HepG2 (cell line): ENCODE results near the gene SLC35B2. TPM values are rescaled to one million over a fixed set of nuclear protein-coding genes. Genes with fewer than 3 reads are reported as not detected.
A peak's percentile ranks its signal among the peaks of the same experiment; 100 is the strongest.

Experiments used
- AHDC1 ChIP-seq: sonication (generic); formaldehyde crosslinking; IDR thresholded peaks from 2 replicates; pipeline ENCODE4 v1.5.1; 2020; ENCODE audit warnings: mild to moderate bottlenecking, missing genetic modification reagents, borderline replicate concordance
- ARNT2 ChIP-seq: sonication (generic); formaldehyde crosslinking; IDR thresholded peaks from 2 replicates; pipeline ENCODE4 v1.8.0; 2022; ENCODE audit warnings: mild to moderate bottlenecking, low read depth, missing genetic modification reagents, moderate library complexity
- HHEX ChIP-seq: IDR thresholded peaks from 2 replicates; pipeline ENCODE4 v1.6.1; 2016; ENCODE audit warnings: control low read depth
- RBM39 ChIP-seq: fragments of 200-400 bp; formaldehyde crosslinking; IDR thresholded peaks from one replicate; pipeline ENCODE4 v1.6.1; 2018; ENCODE audit warnings: antibody characterized with exemption, mild to moderate bottlenecking, low read depth, low read length; ENCODE audit not compliant: poor library complexity, severe bottlenecking
- REL ChIP-seq: sonication (generic); formaldehyde crosslinking; conservative IDR thresholded peaks from 2 replicates; pipeline ENCODE4 v1.8.0; 2022; ENCODE audit warnings: mild to moderate bottlenecking, missing genetic modification reagents, moderate library complexity
- RNF219 ChIP-seq: sonication (generic); formaldehyde crosslinking; IDR thresholded peaks from 2 replicates; pipeline ENCODE4 v1.5.0; 2020; ENCODE audit warnings: mild to moderate bottlenecking, missing genetic modification reagents
- SIX4 ChIP-seq: sonication (generic); formaldehyde crosslinking; IDR thresholded peaks from 2 replicates; pipeline ENCODE4 v1.4.0; 2020; ENCODE audit warnings: missing genetic modification reagents
- ZNF263 ChIP-seq: sonication (generic); formaldehyde crosslinking; IDR thresholded peaks from 2 replicates; pipeline ENCODE4 v1.4.0; 2020; ENCODE audit warnings: missing genetic modification reagents
- ZNF691 ChIP-seq: sonication (generic); formaldehyde crosslinking; IDR thresholded peaks from 2 replicates; pipeline ENCODE4 v1.4.0; 2020; ENCODE audit warnings: missing genetic modification reagents, low read depth, mild to moderate bottlenecking, borderline replicate concordance
- ZSCAN5A ChIP-seq: sonication (generic); formaldehyde crosslinking; IDR thresholded peaks from 2 replicates; pipeline ENCODE4 v1.8.0; 2022; ENCODE audit warnings: mild to moderate bottlenecking, missing genetic modification reagents, borderline replicate concordance
- ZUFSP ChIP-seq: sonication (generic); formaldehyde crosslinking; IDR thresholded peaks from 2 replicates; pipeline ENCODE4 v1.9.0; 2021; ENCODE audit warnings: missing genetic modification reagents, mild to moderate bottlenecking, borderline replicate concordance
- polyA plus RNA-seq, 8 experiments: library from polyadenylated mRNA; depleted of rRNA in 3 of 8; stranded (reverse) in 7 of 8; unstranded in 1 of 8; fragments of >200 nt; fragmentation: Illumina TruSeq in 4 of 8; extraction: Trizol in 4 of 8; gene quantifications; 2 replicates each; pipeline versions ENCODE4 v1.2.1 to v1.2.3, GENCODE V29; 2011 to 2016; ENCODE audit warnings: low read depth in 4 of 8, missing spikeins in 1 of 8, mixed read lengths in 1 of 8; ENCODE audit not compliant: insufficient read depth in 1 of 8
- total RNA-seq, 5 experiments: library from RNA; depleted of rRNA; stranded (reverse); fragments of >200 nt; fragmentation: Illumina TruSeq; extraction: Trizol; gene quantifications; 2 replicates each; pipeline ENCODE4 v1.2.3, GENCODE V29; 2016; ENCODE audit warnings: low read depth in 1 of 5

The SLC35B2 gene
- total and polyA plus RNA-seq, 2 of the 13 experiments (the other 11 are each of a cell fraction or from before 2014, with no cell fraction given): 61.1 to 148 TPM

- TF ChIP-seq RNF219 (CRISPR knock-in tag) (peak; percentile 93), ARNT2 (CRISPR knock-in tag) (peak; percentile 97), AHDC1 (peak; percentile 69; the same call in 1 of the 2 replicates), ZUFSP (CRISPR knock-in tag) (no peak), ZNF691 (CRISPR knock-in tag) (no peak; the same call in 1 of the 2 replicates), ZNF263 (peak; percentile 75), REL (CRISPR knock-in tag) (no peak; the same call in none of the 2 replicates), HHEX (0 out of 2 replicates have a peak, but pooled peaks have one; percentile 35), ZSCAN5A (CRISPR knock-in tag) (0 out of 2 replicates have a peak, but pooled peaks have one; percentile 90), RBM39 (peak; percentile 96), SIX4 (no peak)
Measured at GRCh38 chr6:44245912-44246662, 11.2 kb downstream of the SLC35B2 start (continued).
